PC-3 (cell line): ENCODE data around the gene EIF3M. TPM values are rescaled to one million over a fixed set of nuclear protein-coding genes. Genes with fewer than 3 reads are reported as not detected.

ENCODE experiments used
- ATAC-seq: fragments of 200-7000 bp; cut with Tn5 transposase; 2 replicates; pipeline ENCODE4 v1.9.1; 2020; ENCODE audit warnings: mild to moderate bottlenecking, moderate library complexity
- BruUV-seq: library from RNA; stranded (reverse); fragments of 400-500 nt; replicated peaks from 2 replicates; lab custom pipeline; 2021; lab: Mats Ljungman, UMichigan
- CTCF ChIA-PET: fragments of 300-600 bp; sonication (Branson Sonifier 250); formaldehyde crosslinking; loops from one replicate; lab custom pipeline; 2022; ENCODE audit warnings: antibody characterized with exemption; lab: Charles Lee
- POLR2A ChIA-PET: fragments of 300-600 bp; sonication (Branson Sonifier 250); formaldehyde crosslinking; loops from one replicate; lab custom pipeline; 2022; ENCODE audit warnings: antibody characterized with exemption; ENCODE audit not compliant: unreplicated experiment; lab: Charles Lee
- DNase-seq: peaks from one replicate; pipeline ENCODE4 v3.0.0-alpha.2; 2015
- H2AFZ ChIP-seq: fragments of 300-600 bp; sonication (generic); 2 replicates; pipeline ENCODE4 v1.6.0; 2016; ENCODE audit warnings: antibody characterized with exemption, low read length
- H3F3A ChIP-seq: fragments of 300-600 bp; sonication (generic); one replicate; pipeline ENCODE4 v1.6.0; 2017; ENCODE audit warnings: antibody characterized with exemption, low read length, control low read depth, mild to moderate bottlenecking; ENCODE audit not compliant: unreplicated experiment
- H3K27ac ChIP-seq: fragments of 300-600 bp; sonication (generic); 2 replicates; pipeline ENCODE4 v1.5.1; 2016; ENCODE audit warnings: mild to moderate bottlenecking, low read length
- H3K27me3 ChIP-seq: fragments of 300-600 bp; sonication (generic); 2 replicates; pipeline ENCODE4 v1.6.1; 2016; ENCODE audit warnings: low read length, mixed read lengths
- H3K36me3 ChIP-seq: fragments of 300-600 bp; sonication (generic); 2 replicates; pipeline ENCODE4 v1.6.1; 2016; ENCODE audit warnings: low read depth, mixed run types, low read length, mixed read lengths
- H3K4me1 ChIP-seq: fragments of 300-600 bp; sonication (generic); 2 replicates; pipeline ENCODE4 v1.5.1; 2016; ENCODE audit warnings: low read length; ENCODE audit not compliant: insufficient read depth
- H3K4me2 ChIP-seq: fragments of 300-600 bp; sonication (generic); 2 replicates; pipeline ENCODE4 v1.6.0; 2016; ENCODE audit warnings: low read length
- H3K4me3 ChIP-seq: fragments of 300-600 bp; sonication (generic); 2 replicates; pipeline ENCODE4 v1.5.1; 2016; ENCODE audit warnings: mild to moderate bottlenecking, low read length, mixed read lengths
- H3K79me2 ChIP-seq: fragments of 300-600 bp; sonication (generic); 2 replicates; pipeline ENCODE4 v1.6.1; 2017; ENCODE audit warnings: low read length, mixed read lengths
- H3K9ac ChIP-seq: fragments of 300-600 bp; sonication (generic); 2 replicates; pipeline ENCODE4 v1.6.0; 2016; ENCODE audit warnings: mild to moderate bottlenecking, low read length
- H3K9me2 ChIP-seq: fragments of 300-600 bp; sonication (generic); replicated peaks from 2 replicates; pipeline ENCODE4 v1.6.1; 2016; ENCODE audit warnings: mixed run types, low read length, mixed read lengths
- H3K9me3 ChIP-seq: fragments of 300-600 bp; sonication (generic); 2 replicates; pipeline ENCODE4 v1.6.1; 2016; ENCODE audit warnings: low read length, mixed read lengths
- H4K20me1 ChIP-seq: fragments of 300-600 bp; sonication (generic); 2 replicates; pipeline ENCODE4 v1.6.1; 2016; ENCODE audit warnings: low read length, mixed read lengths
- CTCF ChIP-seq: fragments of 300-600 bp; sonication (generic); conservative IDR thresholded peaks from 2 replicates; pipeline ENCODE4 v1.5.1; 2017; ENCODE audit warnings: antibody characterized with exemption, low read depth, mild to moderate bottlenecking, low read length
- EZH2 ChIP-seq: fragments of 300-600 bp; sonication (generic); IDR thresholded peaks from one replicate; pipeline ENCODE4 v1.6.1; 2017; ENCODE audit warnings: antibody characterized with exemption, mild to moderate bottlenecking, low read length; ENCODE audit not compliant: unreplicated experiment
- EZH2phosphoT487 ChIP-seq: fragments of 300-600 bp; sonication (generic); IDR thresholded peaks from 2 replicates; pipeline ENCODE4 v1.6.1; 2018; ENCODE audit warnings: mild to moderate bottlenecking, antibody characterized with exemption, low read length, borderline replicate concordance
- intact Hi-C: fragments of 100-400 bp; cut with micrococcal nuclease; formaldehyde crosslinking; loops from 2 replicates; pipeline ENCODE4 v1.9.0; 2023
- total RNA-seq: library from RNA; depleted of rRNA; stranded (reverse); fragments of >200 nt; gene quantifications from 2 replicates; pipeline ENCODE4 v1.2.3, GENCODE V29; 2014

Gene EIF3M
- total RNA-seq, 1 experiment from 2014 or later, result 369 TPM

DNA sequence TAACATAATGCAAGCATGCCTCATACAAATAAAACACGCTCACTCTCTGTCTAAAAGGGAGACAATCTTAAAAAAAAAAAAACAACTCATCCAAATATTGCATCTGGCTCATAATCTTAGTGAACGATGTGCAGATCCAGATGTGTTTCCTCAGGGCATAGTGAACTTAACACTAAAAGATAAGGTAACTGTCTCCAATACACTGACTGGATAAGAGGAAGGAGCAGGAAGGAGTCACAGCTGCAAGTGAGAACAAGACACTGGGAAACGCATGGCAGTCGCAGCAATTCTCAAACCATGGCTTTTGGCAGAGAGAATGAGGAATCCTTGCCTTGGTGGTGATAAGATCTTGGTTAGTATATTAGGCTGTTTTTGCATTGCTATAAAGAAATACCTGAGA, 9.2 kb upstream of the EIF3M start:
- ChIA-PET POLR2A (no interaction called here), CTCF (no interaction called here)
- no peak overlapping the region for H3K9ac ChIP-seq
- H3K4me3 ChIP-seq, result no peak overlapping the region
- no peak overlapping the region for H3K27ac ChIP-seq
- no peaks in the 10 kb centered on the region for H3K4me1 ChIP-seq
- no peaks in the 10 kb centered on the region for H3K9me2 ChIP-seq
- intact Hi-C loops, result no loop called here
- no peaks in the 10 kb centered on the region for H3K79me2 ChIP-seq
- no peaks in the 10 kb centered on the region for H4K20me1 ChIP-seq
- BruUV-seq, result no TSS peak
- ATAC-seq, result no peak
- no peaks in the 10 kb centered on the region for H3K27me3 ChIP-seq
- no peak overlapping the region for H3K4me2 ChIP-seq
- H3K36me3 ChIP-seq, result no peaks in the 10 kb centered on the region
- DNase-seq, result no peak
- H3F3A ChIP-seq, result no peaks in the 10 kb centered on the region
- no peaks in the 10 kb centered on the region for H3K9me3 ChIP-seq
- no peak overlapping the region for H2AFZ ChIP-seq
- TF ChIP-seq EZH2 (no peak), CTCF (no peak), EZH2phosphoT487 (no peak)

DNA sequence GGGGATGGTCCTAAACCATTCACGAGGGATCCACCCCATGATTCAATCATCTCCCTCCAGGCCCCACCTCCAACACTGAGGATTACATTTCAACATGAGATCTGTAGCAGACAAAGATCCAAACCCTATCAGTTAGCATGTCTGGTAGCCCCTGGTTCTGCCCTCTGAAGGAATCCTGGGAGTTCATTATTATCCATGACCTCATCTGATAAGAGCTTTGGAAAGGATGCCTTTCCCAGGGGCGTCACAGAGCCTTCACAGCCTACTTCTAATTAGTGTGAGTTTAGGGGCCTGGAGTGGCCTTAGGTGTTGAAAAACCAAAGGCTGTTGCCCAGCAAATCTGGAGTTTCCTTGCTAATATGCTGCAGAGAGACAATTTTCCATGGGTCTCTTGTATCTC, 8.6 kb upstream of the EIF3M start:
- Histone ChIP-seq H3K9me3 (no peaks in the 10 kb centered on the region), H2AFZ (no peak overlapping the region), H3K27me3 (no peaks in the 10 kb centered on the region), H3K79me2 (no peaks in the 10 kb centered on the region), H3K36me3 (no peaks in the 10 kb centered on the region), H3K27ac (no peak overlapping the region), H3K4me3 (no peak overlapping the region), H3K9me2 (no peaks in the 10 kb centered on the region), H3K4me1 (no peaks in the 10 kb centered on the region), H4K20me1 (no peaks in the 10 kb centered on the region), H3K9ac (no peak overlapping the region), H3K4me2 (no peak overlapping the region), H3F3A (no peaks in the 10 kb centered on the region)
- no peak for TF ChIP-seq CTCF
- no peak for TF ChIP-seq EZH2phosphoT487
- TF ChIP-seq EZH2, result no peak
- DNase-seq, result no peak
- no TSS peak for BruUV-seq
- intact Hi-C loops, result no loop called here
- ChIA-PET POLR2A (no interaction called here), CTCF (no interaction called here)
- no peak for ATAC-seq

DNA sequence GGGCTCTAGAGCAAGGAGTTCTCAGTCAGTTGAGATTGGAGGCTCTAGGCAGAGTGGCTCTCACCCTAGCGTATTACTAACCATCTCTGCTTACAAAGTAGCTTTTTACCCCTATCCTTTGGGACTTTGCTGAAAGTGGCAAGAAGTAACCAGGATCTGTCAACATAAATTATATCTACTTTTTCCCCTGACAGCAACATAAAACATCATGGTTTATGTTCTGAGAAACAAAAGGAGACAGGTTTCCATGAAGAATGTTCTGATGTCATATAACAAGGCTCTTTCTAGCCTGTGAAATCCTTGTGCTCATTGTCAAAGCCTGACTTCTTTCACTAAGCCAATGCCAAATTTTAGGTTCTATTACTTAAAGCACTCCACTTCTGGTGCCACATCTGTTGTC, 7.2 kb upstream of the EIF3M start:
- Histone ChIP-seq H3K9me3 (no peaks in the 10 kb centered on the region), H2AFZ (no peak overlapping the region), H3K4me3 (no peak overlapping the region), H3K4me2 (no peak overlapping the region), H3K79me2 (no peaks in the 10 kb centered on the region), H3K27ac (no peak overlapping the region), H3F3A (no peaks in the 10 kb centered on the region), H3K27me3 (no peaks in the 10 kb centered on the region), H3K36me3 (no peaks in the 10 kb centered on the region), H3K4me1 (peaks cover 9% of the 10 kb centered on the region), H3K9me2 (no peaks in the 10 kb centered on the region), H3K9ac (no peak overlapping the region), H4K20me1 (no peaks in the 10 kb centered on the region)
- TF ChIP-seq EZH2, result no peak
- no peak for TF ChIP-seq EZH2phosphoT487
- TF ChIP-seq CTCF, result no peak
- ATAC-seq (no peak), DNase-seq (no peak)
- no TSS peak for BruUV-seq
- CTCF ChIA-PET, result no interaction called here
- intact Hi-C loops, result no loop called here
- POLR2A ChIA-PET, result no interaction called here
